Skin of body (tissue), 2 donors: Measurements from ENCODE around the gene KRT78. TPM values are rescaled to one million over a fixed set of nuclear protein-coding genes. Genes with fewer than 3 reads are reported as not detected.

ENCODE experiments used
- DNase-seq: peaks from one replicate; lab custom pipeline; 2025; lab: John Stamatoyannopoulos, UW
- total RNA-seq: library from RNA; depleted of rRNA; stranded (reverse); fragments of >200 nt; gene quantifications from one replicate; pipeline ENCODE4 v1.2.3, GENCODE V29; 2014

KRT78 gene
- total RNA-seq, 1 donor from 2014 or later = 13.7 TPM

DNA sequence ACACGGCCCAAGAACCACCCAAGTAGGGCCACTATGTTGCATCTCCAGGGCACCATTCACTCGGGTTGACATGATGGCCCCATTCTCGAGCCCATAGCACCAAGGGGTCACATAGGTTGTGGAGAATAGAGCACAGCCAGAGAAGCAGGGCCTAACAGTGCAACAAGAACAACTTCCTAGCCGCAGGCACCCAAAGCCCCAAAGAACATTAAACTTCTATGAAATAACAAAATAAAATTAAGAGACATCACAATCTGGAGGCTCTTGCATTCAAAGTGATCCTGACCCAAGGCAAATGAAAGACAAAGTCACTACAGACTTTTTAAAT lies 36.8 kb downstream of the KRT78 start:
- no peak for DNase-seq

- no peak for DNase-seq
Observed at GRCh38 chr12:52811191-52812072, 37.4 kb downstream of the KRT78 start.

GRCh38 chr12:52810554-52810953 lies 38.2 kb downstream of the KRT78 start:
- DNase-seq = no peak

GRCh38 chr12:52809166-52809565 lies 39.6 kb downstream of the KRT78 start:
- DNase-seq = no peak

DNA sequence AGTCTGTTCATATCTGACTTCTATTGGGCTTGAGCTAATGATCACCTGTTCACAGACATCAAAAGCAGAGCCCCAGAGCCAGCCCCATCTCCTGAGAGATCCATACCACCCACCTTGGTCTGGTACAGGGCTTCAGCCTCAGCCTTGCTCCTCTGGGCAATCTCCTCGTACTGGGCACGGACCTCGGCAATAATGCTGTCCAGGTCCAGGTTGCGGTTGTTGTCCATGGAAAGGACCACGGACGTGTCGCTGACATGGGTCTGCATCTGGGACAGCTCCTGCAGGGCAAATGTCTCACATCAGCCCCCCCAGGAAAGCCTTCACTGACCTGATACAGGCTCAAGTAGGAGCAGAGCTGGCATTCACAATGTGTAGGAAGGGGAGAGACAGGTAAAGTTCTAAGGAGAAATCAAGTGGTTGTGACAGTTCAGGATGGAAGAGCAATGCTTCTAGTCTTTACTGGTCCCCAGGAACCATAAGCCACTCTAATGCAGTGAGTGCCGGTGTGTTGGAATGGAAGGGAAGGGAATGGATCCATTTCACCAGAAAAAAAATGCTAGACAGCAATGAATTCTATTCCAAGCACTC lies 40.1 kb downstream of the KRT78 start:
- DNase-seq = no peak

GRCh38 chr12:52807544-52808470 lies 41.0 kb downstream of the KRT78 start:
- no peak for DNase-seq

- DNase-seq = no peak
Observed at GRCh38 chr12:52806821-52807543, 41.8 kb downstream of the KRT78 start.

DNA sequence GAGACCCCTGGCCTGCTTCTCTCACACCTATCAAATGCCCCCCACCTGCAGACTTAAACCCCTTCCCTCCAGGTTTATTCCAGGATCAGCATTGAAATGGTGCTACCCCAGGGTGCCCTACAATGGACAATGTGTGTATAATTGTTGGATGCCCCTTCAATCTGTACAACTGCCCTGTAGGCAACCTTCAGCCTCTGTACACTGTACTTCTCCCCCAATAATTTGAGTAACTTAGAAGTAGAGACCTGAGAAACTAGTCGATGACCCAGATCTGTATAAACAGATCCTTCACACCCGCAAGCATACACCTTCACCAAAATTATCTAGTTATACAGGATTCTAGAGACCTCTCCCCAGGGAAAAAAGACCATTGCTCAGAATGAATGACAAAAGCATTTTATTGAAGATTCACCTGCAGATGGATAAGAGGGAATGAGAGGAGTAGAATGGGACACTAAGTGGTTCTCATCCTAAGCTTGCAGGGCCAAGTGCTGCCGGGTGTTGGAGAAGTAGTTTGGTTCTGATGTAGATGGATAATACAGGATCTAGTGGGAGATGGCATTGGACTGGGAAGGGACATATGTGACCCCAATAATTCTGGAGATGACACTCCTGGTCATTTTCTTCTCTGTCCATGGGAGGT lies 42.5 kb downstream of the KRT78 start:
- DNase-seq = no peak

DNA sequence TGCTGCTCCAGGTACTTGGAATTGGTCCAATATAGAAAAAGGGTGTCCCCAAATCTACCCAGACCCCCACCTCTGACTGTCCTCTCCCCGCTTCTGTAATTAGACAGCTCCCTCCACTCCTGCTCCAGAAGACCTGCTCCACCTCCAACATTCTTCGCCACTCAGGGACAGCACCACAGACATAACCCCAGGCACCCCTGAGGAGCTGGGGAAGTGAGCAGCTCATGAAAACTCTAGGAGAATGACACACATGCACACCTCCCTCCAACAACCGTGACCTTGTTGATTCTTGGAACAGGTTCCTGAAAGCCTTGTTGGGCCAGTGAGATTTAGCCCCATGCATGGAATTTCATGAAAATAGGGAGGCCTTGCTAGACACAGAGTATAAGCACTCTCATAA lies 43.1 kb downstream of the KRT78 start:
- no peak for DNase-seq

DNA sequence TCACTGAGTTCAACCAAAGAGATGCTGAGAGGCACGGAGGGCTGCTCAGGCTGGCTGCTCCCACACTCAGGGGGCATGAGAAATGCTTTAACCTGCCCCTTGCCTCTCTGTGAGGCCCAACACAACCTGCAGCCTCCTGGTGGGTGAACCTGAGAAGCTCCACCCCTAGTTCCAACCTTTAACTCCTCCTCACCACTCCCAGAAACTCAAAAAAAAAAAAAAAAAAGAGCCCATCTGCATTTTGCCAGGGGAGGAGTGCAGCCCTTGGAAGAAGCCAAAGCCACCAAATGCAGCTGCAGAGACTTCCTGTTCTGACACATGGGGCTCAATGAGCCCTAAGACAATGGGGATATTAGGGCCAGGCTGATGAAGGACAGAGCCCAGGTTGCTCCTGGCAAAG lies 43.8 kb downstream of the KRT78 start:
- no peak for DNase-seq

- DNase-seq = no peak
Observed at GRCh38 chr12:52802442-52802841, 46.4 kb downstream of the KRT78 start.

- no peak for DNase-seq
Observed at GRCh38 chr12:52801773-52802172, 47.0 kb downstream of the KRT78 start.

DNA sequence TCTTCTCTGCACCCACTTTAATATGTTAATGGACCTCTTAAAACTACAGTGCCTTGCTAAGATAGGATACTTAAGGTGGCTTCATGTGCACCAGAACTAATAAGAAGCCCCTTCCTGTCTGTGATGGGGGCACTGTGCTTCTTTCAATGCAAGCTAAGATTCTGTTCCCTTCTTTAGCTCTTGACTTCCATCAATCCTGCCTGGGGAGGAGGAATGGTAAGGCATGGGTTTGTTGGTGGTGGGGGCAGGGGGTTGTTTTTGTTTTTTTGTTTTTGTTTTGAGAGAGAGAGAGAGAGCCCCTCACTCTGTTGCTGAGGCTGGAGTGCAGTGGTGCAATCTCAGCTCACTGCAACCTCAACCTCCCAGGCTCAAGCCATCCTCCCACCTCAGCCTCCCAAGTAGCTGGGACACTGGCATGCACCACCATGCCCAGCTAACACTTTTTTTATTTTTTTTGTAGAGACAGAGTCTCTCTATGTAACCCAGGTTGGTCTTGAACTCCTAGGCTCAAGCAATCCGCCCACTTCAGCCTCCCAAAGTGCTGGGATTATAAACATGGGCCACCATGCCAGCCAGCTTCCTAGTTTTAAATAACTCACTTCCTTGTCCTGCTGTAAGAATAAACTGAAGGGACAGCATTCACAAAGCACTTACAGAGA lies 48.4 kb downstream of the KRT78 start:
- no peak for DNase-seq

- no peak for DNase-seq
Observed at GRCh38 chr12:52799505-52800211, 49.1 kb downstream of the KRT78 start.

DNA sequence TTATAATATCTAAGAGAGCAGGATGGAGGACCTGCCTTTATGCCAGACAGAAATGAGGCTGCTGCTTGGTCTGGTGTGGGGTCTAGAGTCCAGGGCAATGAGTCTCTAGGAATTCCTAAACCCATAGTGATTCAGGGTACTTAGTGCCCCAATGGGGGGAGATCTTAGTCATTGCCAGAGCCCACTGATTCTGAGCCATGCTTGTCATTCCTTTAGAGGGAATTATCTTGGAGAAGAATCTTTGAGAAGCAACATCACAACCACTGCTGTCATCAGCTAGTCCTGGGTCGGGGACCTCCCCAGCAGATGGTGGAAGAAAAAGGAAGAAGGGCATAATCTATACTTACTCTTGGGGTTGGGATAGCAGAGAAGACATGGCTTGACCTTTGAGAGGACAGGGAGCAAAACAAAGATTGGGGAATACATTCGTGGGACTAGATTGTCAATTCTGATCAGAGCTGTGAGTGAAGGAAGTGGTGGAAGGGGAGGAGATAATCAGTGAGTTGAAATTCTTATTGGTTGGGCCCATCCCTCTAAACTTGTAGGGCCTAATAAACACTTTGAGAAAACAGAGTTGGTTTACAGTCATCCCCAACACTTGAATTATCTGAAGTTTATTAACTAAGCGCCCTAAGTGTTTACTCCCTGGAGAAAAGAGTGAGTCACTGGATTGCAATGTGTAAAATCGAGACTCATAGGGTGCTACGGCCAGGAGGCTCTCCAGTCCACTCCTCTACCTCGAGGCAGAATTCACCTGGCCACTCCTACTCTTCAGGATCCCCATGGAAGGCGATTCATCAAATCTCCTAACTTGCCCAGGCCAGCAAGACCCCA lies 49.9 kb downstream of the KRT78 start:
- DNase-seq = no peak

- no peak for DNase-seq
Observed at GRCh38 chr12:52798003-52798670, 50.7 kb downstream of the KRT78 start.

- no peak for DNase-seq
Observed at GRCh38 chr12:52797529-52797894, 51.3 kb downstream of the KRT78 start.

GRCh38 chr12:52796839-52797528 lies 51.8 kb downstream of the KRT78 start:
- DNase-seq = no peak
